Fibroblast of skin of scalp (primary cell): ENCODE results near the gene STK17A.
"Not testable (repeated sequence)": the region's sequence is repeated elsewhere in the genome, so short reads cannot be mapped to it uniquely, and the experiment has no call there.

Source experiments
- DNase-seq: peaks from one replicate; pipeline ENCODE4 v3.0.0-alpha.2; 2013

Gene STK17A

GRCh38 chr7:43600056-43600455 is 17.1 kb downstream of the STK17A start:
- DNase-seq: no peak

DNA sequence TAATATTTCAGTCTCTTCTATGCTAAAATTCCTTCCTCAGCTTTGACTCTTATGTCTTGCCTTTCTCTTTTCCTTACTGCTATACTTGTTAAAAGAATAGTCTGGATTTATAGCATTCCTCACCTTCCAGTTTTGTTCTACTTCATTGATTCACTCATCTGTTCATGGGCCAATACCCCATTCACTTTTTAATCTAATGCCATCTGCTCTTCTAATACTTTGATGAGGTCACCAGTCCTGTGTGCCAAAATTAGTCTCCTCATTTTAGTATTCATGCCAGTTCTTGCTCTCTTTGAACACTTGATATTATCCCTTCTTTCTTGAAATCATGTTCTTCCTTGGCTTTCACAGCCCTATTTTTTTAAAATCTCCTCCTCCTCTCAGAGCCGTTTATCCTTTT is 19.3 kb downstream of the STK17A start:
- DNase-seq: no peak

GRCh38 chr7:43604251-43604650 is 21.3 kb downstream of the STK17A start:
- DNase-seq: no peak

DNA sequence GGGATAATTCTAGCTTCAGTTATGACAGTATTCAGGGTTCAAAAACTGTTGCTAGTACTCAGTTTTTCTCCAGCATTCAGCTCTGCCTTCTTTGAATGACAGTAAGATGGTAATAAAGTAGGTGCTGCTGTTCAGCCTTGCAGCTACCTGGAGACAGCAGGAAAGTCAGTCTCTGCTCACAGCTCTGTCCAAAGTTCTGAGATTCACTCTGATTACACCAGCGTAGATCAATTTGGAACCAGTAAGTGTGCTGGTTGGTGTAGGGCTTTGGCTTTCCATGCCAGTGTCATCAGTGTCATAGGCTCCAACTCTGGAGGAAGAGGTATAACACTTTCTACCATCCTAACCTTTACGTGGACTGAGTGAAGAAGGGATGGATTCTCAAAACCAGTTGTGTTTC is 26.2 kb downstream of the STK17A start:
- no peak for DNase-seq

DNA sequence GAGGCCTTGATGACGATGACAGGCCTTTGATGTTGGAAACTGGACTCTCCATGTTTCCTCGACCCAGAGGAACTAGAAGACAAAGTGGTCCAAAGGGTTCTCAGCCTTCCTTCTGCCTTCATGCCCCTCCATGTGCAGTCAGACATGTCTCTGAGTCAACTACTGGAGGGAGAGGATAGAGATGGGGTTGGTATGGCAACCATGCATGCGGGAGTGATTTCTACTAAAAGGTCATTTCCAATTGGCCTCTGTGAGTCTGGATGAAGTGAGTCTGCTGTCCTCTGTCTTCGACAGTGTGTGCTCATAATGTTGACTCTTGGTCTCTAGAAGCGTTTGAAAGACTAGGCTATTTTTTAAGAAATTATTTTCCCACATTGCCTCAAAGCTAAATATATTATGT is 29.2 kb downstream of the STK17A start:
- no peak for DNase-seq

DNA sequence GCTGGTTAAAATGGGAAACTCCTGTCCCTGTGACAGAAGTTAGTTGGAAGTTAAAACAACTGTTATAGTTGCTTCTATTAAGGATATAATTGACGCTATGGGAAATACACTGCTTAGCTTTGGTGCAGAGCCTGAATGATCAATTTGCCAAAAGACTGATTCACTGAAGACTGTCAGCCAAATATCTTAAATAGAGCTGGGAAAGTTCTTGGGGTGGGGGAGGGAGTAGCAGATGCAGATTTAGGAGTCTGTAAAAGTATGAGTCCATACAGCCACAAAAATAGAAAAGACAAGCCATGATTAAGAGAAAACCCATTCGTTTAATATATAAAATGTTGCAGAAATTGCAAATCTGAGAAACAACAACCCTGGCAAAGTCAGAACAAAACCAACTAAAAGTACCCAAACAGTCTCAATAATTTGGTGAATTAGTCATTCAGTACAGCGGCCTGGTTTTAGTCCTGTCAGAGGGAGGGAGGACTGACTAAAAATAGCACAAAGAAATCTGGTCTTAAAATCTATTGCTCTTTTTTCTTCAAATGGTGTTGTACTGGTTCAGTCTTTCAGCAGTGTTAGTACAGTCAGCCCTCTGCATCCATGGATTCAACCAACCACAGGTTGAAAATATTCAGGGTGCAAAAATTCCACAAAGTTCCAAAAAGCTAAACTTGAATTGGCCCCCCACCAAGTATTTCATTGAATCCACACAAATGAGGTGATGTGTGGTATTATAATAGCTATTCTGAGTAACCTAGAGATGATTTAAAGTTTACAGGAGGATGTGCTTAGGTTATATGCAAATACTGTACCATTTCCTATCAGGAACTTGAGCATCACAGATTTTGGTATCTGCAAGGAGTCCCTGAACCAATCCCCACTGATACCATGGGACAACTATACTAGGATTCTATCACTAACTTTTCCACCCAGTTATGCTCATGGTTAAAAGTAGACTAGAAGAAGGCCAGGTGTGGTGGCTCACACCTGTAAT is 30.0 kb downstream of the STK17A start:
- DNase-seq: peak; percentile 70

DNA sequence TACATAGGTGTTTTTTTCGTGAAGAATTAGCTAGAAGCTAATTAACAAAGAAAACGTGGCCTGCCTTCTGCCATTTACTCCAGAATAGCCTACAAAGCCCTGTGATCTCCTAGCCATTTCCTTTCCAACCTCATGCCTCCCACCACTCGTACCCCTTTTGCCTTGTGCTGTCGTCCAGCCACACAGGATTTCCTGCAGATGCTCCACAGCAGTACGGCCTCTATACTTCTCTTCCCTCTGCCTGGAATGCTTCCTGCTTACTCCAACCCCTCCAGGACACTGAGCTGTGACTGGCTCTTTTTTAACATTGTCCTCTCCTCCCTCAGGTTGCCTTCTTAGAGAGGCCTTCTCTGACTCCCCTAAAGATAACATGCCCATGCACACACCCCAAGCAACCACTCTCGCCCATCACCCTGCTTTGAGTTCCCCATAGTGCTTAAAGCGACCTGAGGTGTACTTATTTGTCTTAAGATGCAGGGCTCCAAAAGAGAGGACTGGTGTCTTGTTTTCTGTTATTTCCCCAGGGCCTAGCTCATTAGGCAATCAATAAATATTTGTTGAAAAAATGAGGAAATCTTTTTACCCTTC is 32.7 kb downstream of the STK17A start:
- no peak for DNase-seq

DNA sequence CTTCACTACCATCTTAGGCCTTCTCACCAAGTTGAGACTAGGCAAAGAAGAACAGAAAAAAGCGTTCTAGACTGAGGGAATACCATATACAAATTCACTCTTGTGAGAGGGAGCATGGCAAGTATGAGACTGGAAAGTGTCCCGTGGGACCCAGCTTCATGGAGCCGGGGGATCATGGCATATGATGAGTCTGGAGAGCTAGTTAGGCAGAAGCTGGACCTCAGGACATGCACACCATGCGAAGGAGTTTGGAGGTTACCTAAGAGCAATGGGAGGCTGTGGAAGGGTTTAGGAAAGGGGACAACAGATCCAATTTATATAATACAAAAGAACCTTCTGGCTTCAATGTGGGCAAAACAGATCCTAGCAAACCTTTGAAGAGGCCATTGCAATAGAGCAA is 34.1 kb downstream of the STK17A start:
- no peak for DNase-seq

- DNase-seq: no peak
Measured at GRCh38 chr7:43618073-43618472, 35.2 kb downstream of the STK17A start.

- DNase-seq: peak; percentile 16
Measured at GRCh38 chr7:43619213-43620012, 36.5 kb downstream of the STK17A start.

- peak; percentile 31 for DNase-seq
Measured at GRCh38 chr7:43621729-43622448, 39.0 kb downstream of the STK17A start.

DNA sequence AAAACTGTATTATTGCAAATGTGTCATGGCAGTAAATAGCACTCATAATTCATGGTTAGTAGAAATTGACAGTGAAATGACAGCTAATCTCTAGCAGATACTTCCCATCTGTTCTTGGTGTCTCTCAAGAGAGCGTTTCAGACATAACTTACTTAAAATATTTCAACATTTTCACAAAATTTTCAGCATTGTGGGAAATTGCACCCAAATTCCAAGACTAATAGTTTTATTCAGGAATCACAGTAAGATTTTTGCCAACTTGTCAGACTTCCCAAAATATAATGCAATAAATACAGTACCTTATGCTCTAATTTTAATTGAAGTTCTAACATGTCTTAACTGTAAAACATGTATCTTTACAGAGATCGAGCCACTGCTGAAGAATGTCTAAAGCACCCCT is 41.2 kb downstream of the STK17A start:
- DNase-seq: peak; percentile 23

- no peak for DNase-seq
Measured at GRCh38 chr7:43625453-43625852, 42.5 kb downstream of the STK17A start.

- DNase-seq: no peak
Measured at GRCh38 chr7:43625980-43626379, 43.1 kb downstream of the STK17A start.

DNA sequence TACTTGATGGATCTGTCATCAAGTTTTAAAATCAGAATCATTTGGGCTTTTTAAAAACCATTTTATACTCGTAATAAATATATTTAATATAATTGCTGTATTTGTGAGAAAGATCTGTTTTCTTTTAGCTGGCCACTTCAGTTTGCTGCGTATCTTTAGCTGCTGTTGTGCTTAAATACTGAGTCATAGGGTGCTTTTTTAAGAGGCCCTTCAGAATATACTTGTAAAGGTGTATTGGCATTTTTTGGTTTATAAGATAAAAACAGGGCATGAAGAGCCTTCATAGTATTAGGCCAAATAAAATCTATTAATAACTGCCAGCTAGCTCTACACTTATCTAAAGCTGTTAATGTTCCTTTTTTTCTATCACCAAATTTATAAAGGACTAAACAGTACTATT is 43.8 kb downstream of the STK17A start:
- no peak for DNase-seq

DNA sequence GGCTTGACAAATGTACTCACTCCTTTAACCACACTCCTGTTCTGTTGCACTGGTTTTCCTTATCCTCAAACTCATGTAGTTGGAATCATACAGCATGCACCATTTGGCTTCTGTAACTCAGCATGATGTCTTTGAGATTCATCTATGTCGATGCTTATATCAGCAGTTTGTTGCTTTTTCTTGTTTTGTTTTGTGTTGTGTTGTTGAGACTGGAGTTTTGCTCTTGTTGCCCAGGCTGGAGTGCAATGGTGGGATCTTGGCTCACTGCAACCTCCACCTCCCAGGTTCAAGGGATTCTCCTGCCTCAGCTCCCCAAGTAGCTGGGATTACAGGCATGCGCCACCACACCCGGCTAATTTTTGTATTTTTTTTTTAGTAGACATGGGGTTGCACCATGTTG is 44.9 kb downstream of the STK17A start:
- not testable (repeated sequence) for DNase-seq

- no peak for DNase-seq
Measured at GRCh38 chr7:43628431-43628830, 45.5 kb downstream of the STK17A start.

- no peak for DNase-seq
Measured at GRCh38 chr7:43629857-43630256, 46.9 kb downstream of the STK17A start.

DNA sequence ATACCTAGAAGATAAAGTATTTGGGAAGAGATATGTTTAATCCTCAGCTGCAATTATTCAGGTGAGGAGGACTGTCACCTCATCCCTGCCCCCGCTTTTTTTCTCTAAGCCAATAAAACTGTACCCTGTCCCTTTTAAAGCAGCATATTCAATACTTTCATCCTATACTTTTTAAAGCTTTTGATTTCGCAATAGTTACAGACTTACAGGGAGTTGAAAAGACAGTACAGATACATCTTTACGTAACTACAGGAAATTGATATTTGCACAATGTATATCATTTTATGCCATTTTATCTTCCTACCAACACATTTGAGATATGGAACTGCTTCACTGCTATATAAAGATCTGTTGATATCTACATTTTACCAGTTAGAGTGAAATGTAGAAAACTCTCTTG is 47.6 kb downstream of the STK17A start:
- no peak for DNase-seq

GRCh38 chr7:43631559-43631958 is 48.7 kb downstream of the STK17A start:
- DNase-seq: no peak

DNA sequence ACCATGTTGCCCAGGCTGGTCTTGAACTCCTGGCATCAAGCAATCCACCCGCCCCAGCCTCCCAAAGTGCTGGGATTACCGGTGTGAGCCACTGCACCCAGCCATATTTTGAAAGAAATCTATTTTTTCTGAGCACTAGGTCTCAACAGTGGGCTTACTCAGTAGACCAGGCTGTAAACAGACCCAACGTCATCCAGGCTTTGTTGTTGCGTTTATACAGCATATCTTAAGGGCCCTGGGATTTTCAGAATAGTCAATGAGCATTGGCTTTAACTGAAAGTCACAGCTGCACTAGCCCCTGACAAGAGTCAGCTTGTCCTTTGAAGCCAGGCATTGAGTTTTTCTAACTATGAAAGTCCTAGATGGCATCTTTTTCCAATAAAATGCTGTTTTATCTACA is 49.8 kb downstream of the STK17A start:
- DNase-seq: no peak

DNA sequence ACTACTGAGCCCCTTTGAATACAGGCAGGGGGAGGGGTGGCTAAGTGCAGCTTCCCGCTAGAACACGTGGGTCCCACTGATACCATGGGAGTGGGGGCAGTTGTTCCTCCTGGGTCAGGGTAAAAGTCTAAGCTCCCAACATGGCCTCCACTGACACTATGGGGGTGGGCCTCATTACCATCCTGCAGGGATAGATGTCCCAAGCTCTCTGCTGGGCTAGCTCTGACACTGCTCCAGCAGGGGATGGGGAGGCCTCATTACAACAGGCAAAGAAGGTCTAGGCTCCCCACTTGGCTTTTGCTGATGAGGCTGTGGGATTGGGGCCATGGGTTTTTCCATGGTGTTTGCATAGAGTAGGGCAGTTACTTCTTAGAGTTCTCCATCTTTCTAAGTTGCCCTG is 51.5 kb downstream of the STK17A start:
- DNase-seq: no peak

DNA sequence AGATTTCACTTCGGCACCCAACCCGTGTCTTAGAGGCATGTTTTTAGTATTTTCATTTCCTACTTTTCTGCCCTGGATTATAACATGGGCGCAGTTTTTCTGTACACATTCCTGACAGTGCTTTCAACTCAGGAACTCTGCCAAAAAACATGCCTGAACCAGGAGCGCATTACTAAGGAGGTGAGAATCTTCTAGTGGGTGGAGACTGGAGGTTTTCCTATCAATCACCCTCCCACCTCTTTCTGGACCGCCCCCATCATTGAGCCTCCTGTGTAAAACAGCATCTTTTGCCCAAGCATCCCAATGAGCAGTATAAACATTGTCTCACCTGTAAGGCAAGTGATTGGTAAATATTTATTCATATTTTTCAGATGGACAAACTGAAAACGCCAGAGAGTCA is 53.2 kb downstream of the STK17A start:
- peak; percentile 73 for DNase-seq
